HG03097 (cell line): ENCODE data around the gene IGF2.

ENCODE experiments used
- ATAC-seq: cut with Tn5 transposase; IDR thresholded peaks from one replicate; pipeline ENCODE4 v1.9.1; 2021; ENCODE audit not compliant: unreplicated experiment, low FRiP score

Gene IGF2

GRCh38 chr11:2171591-2172003 lies 32.4 kb upstream of the IGF2 start, which contains the start of gene TH:
Gene TH, minus strand, starts transcription at chr11:2171815. Its CDS starts 29 bp downstream, at chr11:2171786.
- no peak for ATAC-seq

- no peak for ATAC-seq
These were observed 30.7 kb upstream of the IGF2 start for GRCh38 chr11:2169626-2170570.

GRCh38 chr11:2169005-2169378 lies 29.8 kb upstream of the IGF2 start:
- ATAC-seq, result no peak

- no peak for ATAC-seq
These were observed 29.3 kb upstream of the IGF2 start for GRCh38 chr11:2168286-2169004.

GRCh38 chr11:2167141-2168045 lies 28.2 kb upstream of the IGF2 start:
- no peak for ATAC-seq

- ATAC-seq, result no peak
These were observed 27.1 kb upstream of the IGF2 start for GRCh38 chr11:2166091-2166851.

- no peak for ATAC-seq
These were observed 26.4 kb upstream of the IGF2 start for GRCh38 chr11:2165571-2165970.

GRCh38 chr11:2164861-2165555 lies 25.8 kb upstream of the IGF2 start:
- ATAC-seq, result no peak

- ATAC-seq, result no peak
These were observed 24.9 kb upstream of the IGF2 start for GRCh38 chr11:2164081-2164480.

- ATAC-seq, result no peak
These were observed 24.3 kb upstream of the IGF2 start for GRCh38 chr11:2163428-2163978.

GRCh38 chr11:2160736-2161259 lies 21.6 kb upstream of the IGF2 start, which contains the start of gene INS:
Gene INS, minus strand, starts transcription at chr11:2161209. Its CDS starts 238 bp downstream, at chr11:2160971.
- ATAC-seq, result no peak

- no peak for ATAC-seq
These were observed 20.6 kb upstream of the IGF2 start for GRCh38 chr11:2159536-2160413.

GRCh38 chr11:2158966-2159365 lies 19.8 kb upstream of the IGF2 start:
- ATAC-seq, result no peak

GRCh38 chr11:2158296-2158737 lies 19.1 kb upstream of the IGF2 start:
- ATAC-seq, result no peak

- no peak for ATAC-seq
These were observed 18.3 kb upstream of the IGF2 start for GRCh38 chr11:2157294-2158040.

- ATAC-seq, result no peak
These were observed 17.4 kb upstream of the IGF2 start for GRCh38 chr11:2156416-2157182.
